Cardiac muscle cell (in vitro differentiated cells and primary cell): Measurements from ENCODE around the gene GDE1. TPM values are rescaled to one million over a fixed set of nuclear protein-coding genes. Genes with fewer than 3 reads are reported as not detected.

Experiments
- DNase-seq, 2 donors: peaks; one replicate each; pipeline versions ENCODE4 v3.0.0 to v3.0.0-alpha.2; 2010 to 2017; ENCODE audit warnings: low read depth in 1 of 2, low spot score in 1 of 2
- H3K27ac ChIP-seq: fragments of 200-600 bp; sonication (generic); 2 replicates; pipeline ENCODE4 v1.5.1; 2016
- H3K27me3 ChIP-seq: fragments of 200-600 bp; sonication (generic); 2 replicates; pipeline ENCODE4 v1.6.0; 2016; ENCODE audit warnings: control low read depth
- H3K36me3 ChIP-seq: fragments of 200-600 bp; sonication (generic); 2 replicates; pipeline ENCODE4 v1.5.1; 2016; ENCODE audit warnings: control low read depth
- H3K4me1 ChIP-seq: fragments of 200-600 bp; sonication (generic); 2 replicates; pipeline ENCODE4 v1.8.1; 2017; ENCODE audit warnings: low read depth, mild to moderate bottlenecking, mixed run types
- H3K4me3 ChIP-seq: fragments of 200-600 bp; sonication (generic); 2 replicates; pipeline ENCODE4 v1.5.1; 2016; ENCODE audit warnings: mild to moderate bottlenecking
- H3K9me3 ChIP-seq: fragments of 200-600 bp; sonication (generic); 2 replicates; pipeline ENCODE4 v1.5.1; 2017; ENCODE audit warnings: low read depth, mild to moderate bottlenecking, control low read depth
- polyA plus RNA-seq: library from polyadenylated mRNA; unstranded; fragments of >200 nt; fragmentation: Nextera tagmentation; extraction: Ambion mirVana; gene quantifications from 2 replicates; pipeline ENCODE4 v1.2.1, GENCODE V29; 2016
- total RNA-seq: library from RNA; depleted of rRNA; stranded (reverse); fragments of >200 nt; gene quantifications from 2 replicates; pipeline ENCODE4 v1.2.3, GENCODE V29; 2016
- TF ChIP-seq, protein P1 (sequence below): IDR thresholded peaks from 2 replicates; pipeline ENCODE4 v1.5.1; 2012; ENCODE audit warnings: low read depth, mild to moderate bottlenecking, low read length

Gene GDE1
- total and polyA plus RNA-seq, 2 experiments from 2014 or later = 52.7 to 84.6 TPM

GRCh38 chr16:19522760-19523159, 862 bp upstream of the GDE1 start:
- TF ChIP-seq, protein P1, sequence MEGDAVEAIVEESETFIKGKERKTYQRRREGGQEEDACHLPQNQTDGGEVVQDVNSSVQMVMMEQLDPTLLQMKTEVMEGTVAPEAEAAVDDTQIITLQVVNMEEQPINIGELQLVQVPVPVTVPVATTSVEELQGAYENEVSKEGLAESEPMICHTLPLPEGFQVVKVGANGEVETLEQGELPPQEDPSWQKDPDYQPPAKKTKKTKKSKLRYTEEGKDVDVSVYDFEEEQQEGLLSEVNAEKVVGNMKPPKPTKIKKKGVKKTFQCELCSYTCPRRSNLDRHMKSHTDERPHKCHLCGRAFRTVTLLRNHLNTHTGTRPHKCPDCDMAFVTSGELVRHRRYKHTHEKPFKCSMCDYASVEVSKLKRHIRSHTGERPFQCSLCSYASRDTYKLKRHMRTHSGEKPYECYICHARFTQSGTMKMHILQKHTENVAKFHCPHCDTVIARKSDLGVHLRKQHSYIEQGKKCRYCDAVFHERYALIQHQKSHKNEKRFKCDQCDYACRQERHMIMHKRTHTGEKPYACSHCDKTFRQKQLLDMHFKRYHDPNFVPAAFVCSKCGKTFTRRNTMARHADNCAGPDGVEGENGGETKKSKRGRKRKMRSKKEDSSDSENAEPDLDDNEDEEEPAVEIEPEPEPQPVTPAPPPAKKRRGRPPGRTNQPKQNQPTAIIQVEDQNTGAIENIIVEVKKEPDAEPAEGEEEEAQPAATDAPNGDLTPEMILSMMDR = no peak
- Histone ChIP-seq H3K4me3 (no peak overlapping the region), H3K27ac (peak overlapping the region; percentile 21), H3K36me3 (no peaks in the 10 kb centered on the region), H3K9me3 (no peaks in the 10 kb centered on the region), H3K4me1 (peaks cover 11% of the 10 kb centered on the region), H3K27me3 (no peaks in the 10 kb centered on the region)
- DNase-seq = no peak

GRCh38 chr16:19522397-19522732, 467 bp upstream of the GDE1 start:
- DNase-seq = no peak
- H3K27me3 ChIP-seq = no peaks in the 10 kb centered on the region
- TF ChIP-seq, protein P1 = no peak
- H3K27ac ChIP-seq = peak overlapping the region; percentile 21
- H3K36me3 ChIP-seq = peaks cover under 1% of the 10 kb centered on the region
- peaks cover 11% of the 10 kb centered on the region for H3K4me1 ChIP-seq
- no peak overlapping the region for H3K4me3 ChIP-seq
- H3K9me3 ChIP-seq = no peaks in the 10 kb centered on the region

DNA sequence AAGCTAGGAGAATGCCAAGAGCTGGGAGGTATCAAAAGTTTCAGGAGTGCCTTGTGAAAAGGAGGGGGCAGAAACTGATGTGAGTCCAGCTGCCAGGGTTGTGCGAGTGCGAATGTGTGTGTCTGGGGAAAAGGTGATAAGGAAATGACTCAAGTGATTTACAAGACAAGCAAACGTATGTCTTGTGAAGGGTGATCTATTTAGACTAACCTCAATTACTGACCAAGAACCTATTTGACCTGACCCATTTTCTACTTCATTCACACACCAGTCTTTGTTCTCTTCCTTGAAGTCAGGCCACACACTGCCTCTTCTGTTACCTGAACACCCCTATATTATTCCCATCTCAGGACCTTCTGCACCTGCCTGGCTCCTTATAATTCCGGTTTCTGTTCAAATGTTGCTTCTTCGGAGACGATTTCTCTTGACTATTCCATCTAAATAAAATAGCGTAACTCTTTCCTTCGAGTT, 1.0 kb downstream of the GDE1 start:
- Histone ChIP-seq H3K27me3 (no peaks in the 10 kb centered on the region), H3K4me1 (peaks cover 11% of the 10 kb centered on the region), H3K36me3 (peaks cover 14% of the 10 kb centered on the region), H3K4me3 (peak overlapping the region; percentile 59), H3K9me3 (no peaks in the 10 kb centered on the region), H3K27ac (peak overlapping the region; percentile 71)
- TF ChIP-seq, protein P1 = no peak
- DNase-seq = peak in 1 of 2 donors; percentile 36

DNA sequence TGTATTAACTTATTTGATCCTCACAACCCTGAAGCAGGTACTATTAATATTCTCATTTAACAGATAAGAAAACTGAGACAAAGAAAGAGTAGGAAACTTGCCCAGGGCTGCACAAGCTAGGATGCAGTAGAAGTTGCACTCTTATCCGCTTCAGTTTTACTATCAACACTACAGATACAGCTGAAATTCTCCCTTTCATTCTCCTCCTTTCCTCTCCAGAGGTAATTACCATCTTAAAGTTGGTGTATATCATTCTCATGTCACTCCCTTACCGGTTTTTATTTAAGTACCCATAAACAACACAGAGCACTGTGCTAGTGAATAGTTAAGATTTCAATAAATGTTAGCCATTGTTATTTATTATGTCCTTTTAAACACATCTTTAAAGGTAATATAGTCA, 3.5 kb downstream of the GDE1 start:
- Histone ChIP-seq H3K27ac (no peak overlapping the region), H3K36me3 (peaks cover 33% of the 10 kb centered on the region), H3K27me3 (no peaks in the 10 kb centered on the region), H3K9me3 (no peaks in the 10 kb centered on the region), H3K4me1 (peaks cover 11% of the 10 kb centered on the region), H3K4me3 (no peak overlapping the region)
- no peak for DNase-seq
- TF ChIP-seq, protein P1 = no peak

DNA sequence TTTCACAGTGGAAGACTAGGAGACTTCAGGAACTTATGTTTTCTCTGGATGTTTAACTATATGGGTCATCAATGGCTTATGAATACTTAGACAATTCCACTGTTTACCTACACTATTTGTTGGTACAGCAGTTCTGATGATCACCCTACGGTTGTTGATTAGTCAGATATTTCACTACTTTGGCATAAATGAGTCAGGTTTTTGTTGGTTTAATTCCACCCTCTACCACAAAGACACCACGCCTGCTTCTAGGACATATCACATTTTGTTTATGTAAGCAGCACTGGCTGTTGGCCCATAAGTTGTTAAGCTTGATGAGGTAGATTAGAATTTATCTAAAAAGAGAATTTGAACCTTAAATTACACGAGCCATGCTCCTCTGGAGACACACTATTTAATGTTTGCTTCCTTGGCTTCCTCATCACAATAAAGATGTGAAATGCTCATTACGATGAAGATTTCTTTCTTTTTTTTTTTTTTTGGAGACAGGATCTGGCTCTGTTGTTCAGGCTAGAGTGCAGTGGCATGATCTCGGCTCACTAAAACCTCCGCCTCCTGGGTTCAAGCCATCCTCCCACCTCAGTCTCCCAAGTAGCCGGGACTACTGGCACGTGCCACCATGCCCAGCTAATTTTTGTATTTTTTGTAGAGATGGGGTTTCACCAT, 4.3 kb downstream of the GDE1 start:
- TF ChIP-seq, protein P1 = no peak
- H3K4me3 ChIP-seq = no peak overlapping the region
- DNase-seq = no peak

More for the DNA sequence above, 4.3 kb downstream of the GDE1 start:
- Histone ChIP-seq H3K36me3 (peaks cover 33% of the 10 kb centered on the region), H3K4me1 (peaks cover 9% of the 10 kb centered on the region), H3K9me3 (no peaks in the 10 kb centered on the region), H3K27ac (no peak overlapping the region), H3K27me3 (no peaks in the 10 kb centered on the region)
